ENCODE results near the gene RAB11A. TPM values are rescaled to one million over a fixed set of nuclear protein-coding genes. Genes with fewer than 3 reads are reported as not detected.

Gene RAB11A
- total RNA-seq, 1 donor, result 51.0 TPM

GRCh38 chr15:65918945-65919344 is 49.7 kb downstream of the RAB11A start:
- H3K4me3 ChIP-seq (ENCODE audit: low read depth, low read length), result no peak overlapping the region
- no peak for DNase-seq (ENCODE audit: low read depth)
- TF ChIP-seq CTCF (IDR thresholded peaks at IDR 0.05; ENCODE audit: insufficient read depth, low read depth, low read length), result no peak

- no peak for TF ChIP-seq CTCF (IDR thresholded peaks at IDR 0.05; ENCODE audit: insufficient read depth, low read depth, low read length)
- H3K4me3 ChIP-seq (ENCODE audit: low read depth, low read length), result no peak overlapping the region
- DNase-seq (ENCODE audit: low read depth), result no peak
These were observed 50.1 kb downstream of the RAB11A start for GRCh38 chr15:65919353-65919752.

- DNase-seq (ENCODE audit: low read depth), result no peak
- TF ChIP-seq CTCF (IDR thresholded peaks at IDR 0.05; ENCODE audit: insufficient read depth, low read depth, low read length), result no peak
- H3K4me3 ChIP-seq (ENCODE audit: low read depth, low read length), result no peak overlapping the region
These were observed 50.8 kb downstream of the RAB11A start for GRCh38 chr15:65920121-65920520.

- H3K4me3 ChIP-seq (ENCODE audit: low read depth, low read length), result no peak overlapping the region
- DNase-seq (ENCODE audit: low read depth), result no peak
- TF ChIP-seq CTCF (IDR thresholded peaks at IDR 0.05; ENCODE audit: insufficient read depth, low read depth, low read length), result no peak
These were observed 51.6 kb downstream of the RAB11A start for GRCh38 chr15:65920825-65921309.

- no peak overlapping the region for H3K4me3 ChIP-seq (ENCODE audit: low read depth, low read length)
- no peak for DNase-seq (ENCODE audit: low read depth)
- no peak for TF ChIP-seq CTCF (IDR thresholded peaks at IDR 0.05; ENCODE audit: insufficient read depth, low read depth, low read length)
These were observed 52.5 kb downstream of the RAB11A start for GRCh38 chr15:65921780-65922179.

GRCh38 chr15:65922621-65923020 is 53.3 kb downstream of the RAB11A start:
- DNase-seq (ENCODE audit: low read depth), result no peak
- H3K4me3 ChIP-seq (ENCODE audit: low read depth, low read length), result no peak overlapping the region
- TF ChIP-seq CTCF (IDR thresholded peaks at IDR 0.05; ENCODE audit: insufficient read depth, low read depth, low read length), result no peak

GRCh38 chr15:65923264-65923663 is 54.0 kb downstream of the RAB11A start:
- TF ChIP-seq CTCF (IDR thresholded peaks at IDR 0.05; ENCODE audit: insufficient read depth, low read depth, low read length), result no peak
- no peak for DNase-seq (ENCODE audit: low read depth)
- no peak overlapping the region for H3K4me3 ChIP-seq (ENCODE audit: low read depth, low read length)

Data from fibroblast of villous mesenchyme (primary cell).